ENCODE results near the gene ADM.
A peak's percentile ranks its signal among the peaks of the same experiment; 100 is the strongest.

ADM gene

GRCh38 chr11:10291801-10292638 is 12.9 kb upstream of the ADM start:
- no peak for DNase-seq (ENCODE audit: low read depth)

GRCh38 chr11:10293423-10294289 is 11.2 kb upstream of the ADM start, which contains the start of gene SBF2:
SBF2 (minus strand) TSS chr11:10294219; CDS start chr11:10294069, 150 bp downstream.
- DNase-seq (ENCODE audit: low read depth) = peak; percentile 54

- DNase-seq (ENCODE audit: low read depth) = no peak
These were observed 10.5 kb upstream of the ADM start for GRCh38 chr11:10294290-10294953.

GRCh38 chr11:10295064-10295901 is 9.6 kb upstream of the ADM start:
- no peak for DNase-seq (ENCODE audit: low read depth)

GRCh38 chr11:10298342-10298741 is 6.5 kb upstream of the ADM start:
- DNase-seq (ENCODE audit: low read depth) = no peak

- no peak for DNase-seq (ENCODE audit: low read depth)
These were observed 3.1 kb upstream of the ADM start for GRCh38 chr11:10301656-10302358.

- no peak for DNase-seq (ENCODE audit: low read depth)
These were observed 2.5 kb upstream of the ADM start for GRCh38 chr11:10302359-10302743.

GRCh38 chr11:10302744-10303557 is 1.9 kb upstream of the ADM start:
- DNase-seq (ENCODE audit: low read depth) = peak; percentile 56

GRCh38 chr11:10303558-10304363 is 1.1 kb upstream of the ADM start:
- no peak for DNase-seq (ENCODE audit: low read depth)

GRCh38 chr11:10305262-10305963 is 540 bp downstream of the ADM start:
- DNase-seq (ENCODE audit: low read depth) = no peak

GRCh38 chr11:10305964-10306918 is 1.4 kb downstream of the ADM start:
- DNase-seq (ENCODE audit: low read depth) = no peak

GRCh38 chr11:10307022-10307399 is 2.1 kb downstream of the ADM start:
- no peak for DNase-seq (ENCODE audit: low read depth)

GRCh38 chr11:10307400-10308200 is 2.7 kb downstream of the ADM start:
- peak; percentile 67 for DNase-seq (ENCODE audit: low read depth)

GRCh38 chr11:10308201-10308954 is 3.5 kb downstream of the ADM start:
- DNase-seq (ENCODE audit: low read depth) = no peak

GRCh38 chr11:10309163-10310093 is 4.6 kb downstream of the ADM start:
- no peak for DNase-seq (ENCODE audit: low read depth)

Measured in stimulated activated CD8-positive, alpha-beta memory T cell treated with anti-CD3 and anti-CD28 coated beads, Interleukin-15, amount 100 ng/mL, for 1 hour (primary cell).